M059J (cell line): ENCODE results near the gene MRPL58. TPM values are rescaled to one million over a fixed set of nuclear protein-coding genes. Genes with fewer than 3 reads are reported as not detected.
"Not testable (repeated sequence)": the region's sequence is repeated elsewhere in the genome, so short reads cannot be mapped to it uniquely, and the experiment has no call there.

Experiments
- DNase-seq: peaks from one replicate; pipeline ENCODE4 v3.0.0-alpha.2; 2012; ENCODE audit warnings: low read depth
- total RNA-seq: library from RNA; depleted of rRNA; stranded (reverse); fragments of >200 nt; shearing (Covaris generic); gene quantifications from 2 replicates; pipeline ENCODE4 v1.2.3, GENCODE V29; 2014; rRNA removed

The MRPL58 gene
- total RNA-seq = 55.7 and 65.0 TPM in 2 replicates

GRCh38 chr17:75012346-75013091, at the start of gene MRPL58:
MRPL58 (plus strand) TSS chr17:75012670; CDS start chr17:75012687, 17 bp downstream.
- DNase-seq = peak; percentile 85

DNA sequence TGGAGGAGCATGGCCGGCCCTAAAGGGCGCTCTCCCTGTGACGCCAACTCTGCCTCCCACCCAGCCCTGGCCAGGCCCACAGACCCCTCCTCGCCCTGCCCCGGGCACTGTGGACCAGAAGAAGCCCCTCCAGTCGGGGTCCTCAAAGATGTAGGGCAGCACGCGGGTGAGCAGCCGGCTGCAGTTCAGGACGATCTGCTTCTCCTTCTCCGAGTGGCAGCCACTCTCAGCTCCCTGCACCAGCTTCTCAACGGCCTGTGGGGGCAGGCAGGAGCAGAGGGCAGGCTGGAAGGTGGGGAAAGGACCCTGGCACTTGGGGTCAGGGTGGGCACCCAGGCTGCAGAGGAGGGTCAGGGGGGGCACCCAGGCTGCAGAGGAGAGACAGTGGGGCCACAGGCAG, 48.8 kb upstream of the MRPL58 start:
- no peak for DNase-seq

DNA sequence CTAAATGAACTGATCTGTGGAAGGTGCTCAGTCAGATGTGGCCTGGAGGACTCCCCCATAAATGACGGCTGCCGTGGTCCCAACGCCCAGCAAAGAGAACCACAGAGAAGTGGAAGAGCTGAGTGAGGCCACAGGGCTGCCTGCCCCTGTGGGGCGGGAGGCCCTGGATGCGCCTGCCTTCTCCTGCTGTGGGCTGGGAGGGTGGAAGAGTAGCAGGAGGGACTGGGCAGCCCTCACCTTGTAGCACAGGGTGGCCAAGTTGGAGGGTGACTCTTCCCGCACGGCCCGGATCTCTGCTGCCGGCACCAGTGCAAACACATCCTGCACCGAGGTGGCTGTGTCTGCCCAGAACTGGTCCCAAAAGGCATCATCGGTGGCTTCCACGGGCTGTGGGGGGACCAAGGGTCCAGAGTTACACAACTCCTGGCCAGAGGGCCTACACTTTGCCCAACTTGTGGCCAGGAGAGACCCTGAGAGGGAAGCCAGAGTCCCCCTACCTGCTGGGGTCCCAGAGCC, 48.2 kb upstream of the MRPL58 start:
- DNase-seq = no peak

DNA sequence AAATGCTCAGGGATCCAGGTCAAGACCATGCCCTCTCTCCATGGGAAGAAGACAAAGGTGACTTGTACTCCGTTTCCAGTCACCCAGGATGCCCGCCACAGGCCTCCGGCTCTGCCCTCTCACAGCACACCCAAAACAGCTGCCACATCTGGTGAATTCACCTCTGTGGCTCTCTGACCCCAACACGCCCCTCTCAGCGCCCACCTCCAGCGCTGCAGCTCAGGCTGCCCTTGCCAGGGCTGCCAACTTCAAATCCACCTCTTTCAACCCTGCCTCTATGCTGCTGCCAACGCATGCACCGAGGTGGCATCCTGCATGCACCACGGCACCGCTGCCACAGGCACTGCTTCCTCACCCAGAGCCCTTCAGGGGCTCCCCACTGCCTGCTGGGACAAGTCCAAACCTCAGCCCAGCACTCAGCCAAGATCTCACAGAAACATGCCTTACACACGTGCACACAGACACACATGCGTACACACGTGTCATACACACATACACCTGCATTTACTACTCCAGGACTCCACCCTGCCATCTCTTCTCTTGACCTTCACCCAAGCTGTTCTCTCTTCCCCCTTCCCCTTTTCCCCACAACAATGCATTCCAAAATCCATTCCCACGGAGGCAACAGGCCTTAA, 47.4 kb upstream of the MRPL58 start:
- DNase-seq = no peak

- no peak for DNase-seq
Measured at GRCh38 chr17:74968361-74968780, 44.1 kb upstream of the MRPL58 start.

DNA sequence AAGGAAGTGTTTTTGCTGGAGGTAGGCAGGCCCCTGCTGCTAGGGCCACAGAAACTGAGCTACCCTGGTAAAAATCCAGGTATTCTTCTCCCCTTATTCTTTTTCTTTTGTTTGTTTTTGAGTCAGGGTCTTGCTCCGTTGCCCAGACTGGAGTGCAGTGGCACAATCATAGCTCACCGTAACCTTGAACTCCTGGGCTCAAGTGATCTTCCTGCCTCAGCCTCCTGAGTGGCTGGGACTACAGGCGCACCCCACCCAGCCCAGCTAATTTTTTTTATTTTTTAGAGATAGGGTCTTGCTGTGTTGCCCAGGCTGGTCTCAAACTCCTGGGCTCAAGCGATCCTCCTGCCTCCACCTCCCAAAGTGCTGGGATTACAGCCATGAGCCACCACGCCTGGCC, 43.0 kb upstream of the MRPL58 start:
- not testable (repeated sequence) for DNase-seq

- no peak for DNase-seq
Measured at GRCh38 chr17:74970395-74970794, 42.1 kb upstream of the MRPL58 start.

GRCh38 chr17:74971069-74971841, 41.2 kb upstream of the MRPL58 start:
- no peak for DNase-seq

GRCh38 chr17:74971842-74972106, 40.7 kb upstream of the MRPL58 start:
- DNase-seq = no peak

- no peak for DNase-seq
Measured at GRCh38 chr17:74972107-74972972, 40.1 kb upstream of the MRPL58 start, which contains the start of gene HID1. HID1 (minus strand) TSS chr17:74972759; CDS start chr17:74972656, 103 bp downstream.

DNA sequence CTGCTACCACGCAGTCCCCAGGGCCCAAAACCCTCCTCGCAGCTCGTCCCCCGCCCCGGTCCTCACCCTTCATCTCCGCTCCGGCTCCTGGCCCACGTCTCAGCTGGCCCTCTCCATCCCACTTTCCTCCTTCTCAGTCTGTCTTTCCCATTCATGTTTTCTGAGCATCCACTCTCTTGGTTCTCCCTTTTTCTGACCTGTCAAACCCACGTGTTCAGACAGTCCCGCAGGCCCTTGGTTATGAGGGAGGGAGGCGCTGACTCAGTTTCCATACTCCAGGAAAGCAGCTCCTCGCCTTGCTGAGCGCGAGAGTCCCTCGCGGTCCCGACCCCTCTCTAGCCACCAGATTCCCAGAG, 39.5 kb upstream of the MRPL58 start:
- no peak for DNase-seq

- DNase-seq = no peak
Measured at GRCh38 chr17:74975943-74976342, 36.5 kb upstream of the MRPL58 start.

GRCh38 chr17:74977802-74978201, 34.7 kb upstream of the MRPL58 start:
- DNase-seq = no peak

- DNase-seq = no peak
Measured at GRCh38 chr17:74978240-74978639, 34.2 kb upstream of the MRPL58 start.

DNA sequence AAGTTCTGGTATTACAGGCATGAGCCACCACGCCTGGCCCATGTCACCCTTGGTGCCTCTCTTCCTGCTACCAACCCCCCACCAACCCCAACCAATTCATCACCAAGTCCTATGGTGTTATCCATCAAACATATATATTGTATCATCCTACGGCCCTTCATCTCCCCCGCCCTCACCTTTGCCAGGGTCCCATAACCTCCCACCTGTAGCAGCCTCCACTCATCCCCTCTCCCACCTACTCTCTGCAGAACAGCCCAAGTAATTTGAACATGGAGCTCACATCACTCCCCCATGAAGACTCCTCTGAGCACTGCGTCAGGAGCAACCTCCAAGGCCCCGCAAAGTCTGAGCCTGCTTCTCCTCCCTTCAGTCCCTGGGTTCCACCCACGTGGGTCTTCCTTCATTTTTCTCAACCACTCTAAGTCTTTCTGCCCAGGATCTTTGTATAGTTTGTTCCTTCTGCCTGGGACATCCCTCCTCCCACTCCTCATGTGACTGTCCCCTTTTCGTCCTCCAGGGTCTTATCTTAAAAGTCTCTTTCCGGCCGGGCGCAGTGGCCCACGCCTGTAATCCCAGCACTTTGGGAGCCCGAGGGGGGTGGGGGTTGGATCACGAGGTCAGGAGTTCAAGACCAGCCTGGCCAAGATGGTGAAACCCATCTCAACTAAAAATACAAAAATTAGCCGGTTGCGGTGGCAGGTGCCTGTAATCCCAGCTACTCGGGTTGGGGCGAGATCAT, 32.9 kb upstream of the MRPL58 start:
- DNase-seq = no peak

GRCh38 chr17:74981318-74981978, 31.0 kb upstream of the MRPL58 start:
- no peak for DNase-seq

GRCh38 chr17:74981979-74982662, 30.3 kb upstream of the MRPL58 start:
- peak; percentile 65 for DNase-seq

DNA sequence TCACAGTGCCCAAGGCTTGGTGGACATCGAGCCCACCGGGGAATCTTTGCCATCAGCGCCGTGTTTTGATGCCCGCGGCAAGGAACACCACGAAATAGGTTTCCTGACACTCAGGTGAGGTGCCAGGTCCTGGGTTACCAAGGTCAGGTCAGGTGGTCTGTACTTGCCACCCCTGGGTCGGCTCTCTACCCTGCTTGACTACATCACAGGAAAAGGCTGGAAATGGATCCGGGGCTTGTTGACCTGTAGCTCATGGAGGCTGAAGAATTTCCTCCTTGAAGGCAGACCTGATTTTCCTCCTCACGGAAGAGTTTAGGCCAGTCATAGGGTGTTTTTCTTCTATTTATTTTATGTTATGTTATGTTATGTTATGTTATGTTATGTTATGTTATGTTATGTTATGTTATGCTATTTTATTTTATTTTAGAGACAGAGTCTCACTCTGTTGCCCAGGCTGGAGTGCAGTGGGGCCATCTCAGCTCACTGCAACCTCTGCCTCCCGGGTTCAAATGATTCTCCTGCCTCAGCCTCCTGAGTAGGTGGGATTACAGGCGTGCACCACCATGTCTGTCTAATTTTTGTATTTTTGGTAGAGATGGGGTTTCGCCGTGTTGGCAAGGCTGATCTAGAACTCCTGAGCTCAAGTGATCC, 29.7 kb upstream of the MRPL58 start:
- DNase-seq = peak; percentile 19

DNA sequence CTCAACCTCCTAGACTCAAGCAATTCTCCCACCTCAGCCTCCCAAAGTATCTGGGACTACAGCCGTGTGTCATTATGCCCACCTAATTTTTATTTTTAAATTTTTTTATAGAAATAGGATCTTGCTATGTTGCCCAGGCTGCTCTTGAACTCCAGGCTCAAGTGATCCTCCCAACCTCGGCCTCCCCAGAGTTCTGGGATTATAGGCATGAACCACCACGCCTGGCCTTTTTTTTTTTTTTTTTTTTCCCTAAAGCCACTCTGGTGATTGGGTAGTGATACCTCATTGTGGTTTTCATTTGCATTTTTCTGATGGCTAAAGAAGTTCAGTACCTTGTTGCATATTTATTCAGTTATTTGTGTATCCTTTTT, 26.3 kb upstream of the MRPL58 start:
- no peak for DNase-seq
